UCSD-AML1 (cell line): Measurements from ENCODE around the gene PTGDS.

ENCODE experiments used
- DNase-seq: peaks from one replicate; lab custom pipeline; 2025; ENCODE audit not compliant: unreplicated experiment; lab: John Stamatoyannopoulos, UW

The PTGDS gene

DNA sequence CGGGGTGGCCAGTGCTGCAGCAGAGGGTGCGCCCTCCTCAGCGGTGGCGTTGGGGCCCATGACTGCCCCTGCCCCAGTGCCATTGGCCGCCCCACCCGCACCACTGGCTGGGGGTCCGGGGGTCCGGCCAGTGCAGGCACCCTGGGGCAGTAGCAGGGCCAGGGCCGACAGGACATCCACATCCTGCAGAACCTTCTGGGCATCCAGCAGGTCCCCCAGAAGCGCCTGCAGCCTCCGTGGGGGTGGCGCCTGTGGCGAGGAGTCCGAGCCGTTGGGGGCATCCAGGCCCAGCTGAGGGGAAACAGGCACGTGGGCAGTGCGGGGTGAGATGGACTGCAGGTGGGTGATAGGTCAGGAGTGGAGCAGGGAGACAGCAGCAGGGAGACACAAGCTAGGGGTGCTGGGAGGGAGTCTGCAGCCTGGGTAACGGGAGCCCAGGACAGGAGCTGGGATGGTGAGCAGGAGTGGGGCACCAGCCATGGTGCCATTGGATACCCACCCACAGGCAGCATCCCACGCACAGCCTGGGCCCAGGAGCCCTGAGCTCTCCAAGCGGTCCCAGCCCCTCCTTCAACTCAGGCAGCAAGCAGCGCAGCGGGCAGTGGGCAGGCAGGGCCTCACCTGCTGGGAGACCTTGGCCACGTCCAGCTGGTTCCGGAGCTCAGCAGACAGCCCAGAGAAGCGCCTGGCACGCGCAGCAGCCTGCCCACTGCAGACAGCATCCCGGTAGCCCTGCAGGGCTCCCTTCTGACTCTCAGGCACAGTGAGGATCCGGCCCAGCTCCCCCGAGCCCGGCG lies 43.7 kb downstream of the PTGDS start:
- no peak for DNase-seq

DNA sequence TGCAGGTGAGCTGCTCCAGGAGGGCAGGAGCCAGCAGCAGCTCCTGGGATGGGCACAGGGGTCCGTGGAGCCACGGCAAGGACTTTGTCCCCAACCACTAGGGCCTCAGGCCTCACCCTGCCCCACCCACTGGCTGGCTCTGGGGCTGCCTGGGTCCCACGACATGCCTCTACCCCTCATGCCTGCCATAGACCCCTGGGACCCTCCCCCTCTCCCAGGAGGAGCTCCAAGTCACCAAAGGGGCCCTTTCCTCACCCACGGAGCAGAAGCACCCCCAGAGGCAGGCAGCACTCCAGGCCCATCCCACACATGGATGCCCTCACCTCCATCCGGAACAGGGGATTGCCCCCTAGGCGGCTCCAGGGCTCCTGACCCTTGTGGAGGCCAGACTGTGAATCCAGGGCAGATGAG lies 44.3 kb downstream of the PTGDS start:
- DNase-seq, result no peak

GRCh38 chr9:137021979-137022661 lies 44.8 kb downstream of the PTGDS start:
- peak; percentile 68 for DNase-seq

DNA sequence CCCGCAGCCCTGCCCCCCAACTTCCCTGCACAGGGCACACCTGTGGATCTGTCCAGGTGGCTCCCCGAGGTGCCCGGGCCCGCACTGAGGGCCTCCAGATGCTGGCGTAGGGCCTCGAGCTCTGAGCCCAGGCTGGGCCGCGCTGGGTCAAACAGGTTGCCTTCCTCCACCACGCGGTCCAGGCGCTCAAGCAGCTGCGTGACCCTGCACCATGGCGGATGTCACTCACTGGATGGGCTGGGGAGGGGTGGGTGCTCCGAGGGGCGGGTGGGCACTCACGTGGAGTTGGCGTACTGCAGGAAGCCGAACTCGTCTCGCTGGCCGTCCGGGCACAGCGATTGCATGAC lies 45.3 kb downstream of the PTGDS start:
- no peak for DNase-seq

DNA sequence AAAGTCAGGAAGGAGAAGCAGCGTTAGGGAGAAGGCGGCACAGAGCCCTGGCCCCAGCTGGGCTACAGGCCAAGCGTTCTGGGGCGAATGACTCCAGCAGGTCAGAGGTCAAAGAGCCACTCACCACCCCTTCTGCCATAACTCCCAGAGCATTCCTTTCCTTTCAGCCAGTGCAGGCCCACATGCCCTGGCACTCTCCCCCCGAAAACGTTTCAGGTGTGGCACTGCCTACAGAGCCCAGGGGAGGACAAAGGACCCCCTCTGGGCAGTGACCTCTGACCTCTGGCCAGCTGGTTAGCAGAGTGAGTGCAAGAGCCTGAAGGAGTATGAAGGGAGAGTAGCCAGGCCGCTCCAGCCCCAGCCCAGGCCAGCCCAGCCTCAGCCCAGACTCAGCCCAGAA lies 45.9 kb downstream of the PTGDS start:
- DNase-seq, result no peak

GRCh38 chr9:137023583-137023991 lies 46.3 kb downstream of the PTGDS start:
- no peak for DNase-seq

- no peak for DNase-seq
These were observed 48.2 kb downstream of the PTGDS start for GRCh38 chr9:137025517-137025966.

DNA sequence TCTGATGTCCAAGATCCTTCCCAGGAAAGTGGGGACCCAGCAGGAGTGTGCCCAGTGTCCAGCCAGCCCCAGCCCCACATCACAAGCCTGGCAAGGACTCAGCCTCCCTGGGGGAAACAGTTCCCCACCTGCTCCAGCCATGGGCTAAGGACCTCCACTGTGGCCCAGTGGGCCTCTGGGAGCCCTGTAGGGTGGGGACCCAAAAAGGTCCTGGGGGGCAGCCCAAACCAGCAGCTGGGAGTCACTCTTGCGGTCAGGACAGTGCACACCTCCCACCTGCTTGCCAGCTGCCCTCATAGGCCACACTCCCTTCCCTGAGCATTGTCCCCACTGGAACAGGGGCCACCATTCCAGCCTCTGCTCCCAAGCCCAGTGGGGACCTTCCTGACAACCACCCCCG lies 49.1 kb downstream of the PTGDS start:
- DNase-seq, result no peak

DNA sequence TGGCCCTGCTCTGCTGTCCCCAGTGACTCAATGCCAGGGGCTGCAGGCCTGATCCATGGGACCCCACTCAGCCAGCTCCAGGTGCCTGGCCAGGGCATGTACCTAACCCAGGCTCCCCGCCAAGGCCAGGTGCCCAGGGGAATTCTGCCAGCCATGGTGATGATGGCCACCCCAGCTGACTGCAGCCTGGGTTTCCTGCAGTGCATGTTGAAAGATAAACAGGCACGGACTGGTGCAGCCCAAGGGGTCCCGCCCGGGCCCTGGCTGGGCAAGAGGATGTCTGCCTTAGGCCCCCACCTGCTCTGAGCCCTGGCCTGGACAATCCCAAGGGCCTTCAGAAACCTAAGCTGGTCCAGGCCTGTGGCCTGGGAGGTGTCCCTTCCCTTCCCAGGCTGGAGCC lies 49.5 kb downstream of the PTGDS start:
- no peak for DNase-seq

- no peak for DNase-seq
These were observed 50.3 kb downstream of the PTGDS start, which contains the start of gene ABCA2 for GRCh38 chr9:137027369-137028262. TSS of gene ABCA2 (minus strand) at chr9:137028237. CDS start at chr9:137028140, 97 bp downstream.

DNA sequence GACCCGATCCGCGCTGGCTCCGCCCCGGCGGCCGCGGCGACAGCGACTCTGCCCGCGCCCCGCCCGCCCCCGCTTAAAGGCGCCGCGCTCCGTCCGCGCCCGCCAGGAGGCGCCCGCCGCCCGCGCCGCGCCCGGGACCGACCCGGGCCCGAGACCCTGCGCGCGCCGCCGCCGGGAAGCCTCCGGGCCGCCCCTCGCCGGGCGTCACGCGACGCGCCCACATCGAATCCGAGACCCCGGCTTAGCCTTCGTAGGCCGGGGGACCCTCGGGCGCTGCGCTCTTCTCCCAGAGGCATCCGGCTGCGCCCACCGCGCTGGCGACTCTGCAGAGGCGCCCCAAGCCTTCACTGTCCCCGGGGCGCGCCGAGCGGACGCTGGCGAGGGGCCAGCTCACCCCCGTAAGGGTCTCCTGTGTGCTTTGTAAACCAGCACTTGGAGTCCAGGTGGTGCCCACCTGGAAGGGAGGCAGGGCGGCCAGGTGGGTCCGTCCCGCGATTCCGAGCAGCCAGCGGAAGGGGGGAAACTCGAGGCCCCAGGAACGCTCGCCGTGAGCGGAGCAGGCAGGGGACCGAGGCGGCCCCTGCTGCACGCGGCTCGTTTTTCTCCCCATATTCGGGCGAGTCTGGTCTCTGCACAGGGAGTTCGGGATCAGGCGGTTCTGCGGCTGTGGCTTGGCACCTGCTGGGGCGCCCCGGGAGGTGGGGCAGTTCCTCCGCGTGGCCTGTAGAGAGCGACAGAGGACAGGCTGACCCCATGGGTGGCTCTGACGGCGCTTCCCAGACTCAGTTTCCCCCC lies 51.2 kb downstream of the PTGDS start:
- peak; percentile 84 for DNase-seq

GRCh38 chr9:137029058-137029936 lies 52.0 kb downstream of the PTGDS start:
- peak; percentile 88 for DNase-seq

GRCh38 chr9:137030006-137030405 lies 52.7 kb downstream of the PTGDS start:
- DNase-seq, result peak; percentile 55

DNA sequence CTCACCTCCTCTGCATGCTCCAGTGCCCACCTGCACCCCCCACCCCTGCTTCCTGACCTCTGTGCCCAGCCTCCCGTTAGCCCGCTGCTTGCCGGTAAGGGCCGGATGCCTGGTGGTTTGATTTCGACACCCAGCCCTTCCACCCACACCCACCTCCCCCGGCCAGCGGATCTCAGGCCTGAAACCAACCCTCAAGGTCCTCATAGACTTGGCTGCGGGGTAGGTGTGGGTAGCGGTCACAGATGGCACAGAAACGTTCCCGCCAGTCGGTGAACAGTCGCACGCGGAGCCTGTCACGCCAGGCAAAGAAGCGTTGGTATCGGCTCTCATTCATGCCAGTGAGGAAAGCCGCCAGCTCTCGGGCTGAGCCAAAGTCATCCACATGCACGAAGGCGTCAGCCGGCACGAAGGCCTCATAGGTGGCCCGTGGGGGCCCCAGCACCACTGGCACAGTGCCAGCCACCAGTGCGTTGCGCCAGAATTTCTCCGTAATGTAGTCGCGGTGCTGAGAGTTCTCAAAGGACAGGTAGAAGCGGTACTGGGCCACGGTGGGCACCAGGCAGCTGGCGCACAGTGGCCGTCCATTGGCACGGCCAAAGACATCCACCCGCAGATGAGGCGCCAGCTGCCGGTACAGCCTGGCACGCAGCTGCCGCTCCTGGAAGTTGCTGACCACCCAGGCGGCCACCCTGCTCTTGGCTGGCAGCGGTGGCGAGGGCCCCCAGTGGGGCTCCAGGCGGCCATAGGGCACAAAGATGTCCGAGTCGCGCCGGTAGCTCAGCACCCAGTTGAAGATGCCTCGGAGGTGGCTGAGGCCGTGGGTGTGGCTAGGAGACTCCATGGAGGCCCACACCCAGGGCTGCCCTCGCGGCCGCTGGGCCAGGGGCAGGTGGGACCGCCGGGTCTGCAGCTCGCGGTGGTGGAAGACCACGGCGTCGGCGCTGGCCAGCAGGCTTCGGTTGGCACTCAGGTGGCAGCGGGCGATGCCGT lies 53.5 kb downstream of the PTGDS start:
- DNase-seq, result peak; percentile 87
